DOHH2 (cell line): ENCODE data around the gene CAMTA1.

Source experiments
- H3F3A ChIP-seq: fragments of 200-600 bp; sonication (generic), shearing (Covaris generic); 2 replicates; pipeline ENCODE4 v1.6.0; 2016; ENCODE audit warnings: antibody characterized with exemption, mild to moderate bottlenecking; ENCODE audit not compliant: control insufficient read depth, insufficient read depth
- H3K27ac ChIP-seq: fragments of 200-600 bp; sonication (generic); 2 replicates; pipeline ENCODE4 v1.5.1; 2014; ENCODE audit warnings: low read depth, mild to moderate bottlenecking, low read length, moderate library complexity
- H3K27me3 ChIP-seq: fragments of 200-600 bp; sonication (generic); 2 replicates; pipeline ENCODE4 v1.6.1; 2014; ENCODE audit warnings: mild to moderate bottlenecking, low read length, mixed read lengths; ENCODE audit not compliant: control insufficient read depth
- H3K36me3 ChIP-seq: fragments of 200-600 bp; sonication (generic); 2 replicates; pipeline ENCODE4 v1.6.1; 2014; ENCODE audit warnings: mild to moderate bottlenecking, low read length, moderate library complexity, mixed read lengths; ENCODE audit not compliant: control insufficient read depth
- H3K4me1 ChIP-seq: fragments of 200-600 bp; sonication (generic); 2 replicates; pipeline ENCODE4 v1.6.1; 2014; ENCODE audit warnings: mild to moderate bottlenecking, low read length, mixed read lengths; ENCODE audit not compliant: control insufficient read depth
- H3K4me2 ChIP-seq: fragments of 200-600 bp; sonication (generic); 2 replicates; pipeline ENCODE4 v1.6.0; 2014; ENCODE audit warnings: mild to moderate bottlenecking, low read length, moderate library complexity
- H3K4me3 ChIP-seq: fragments of 200-600 bp; sonication (generic); 2 replicates; pipeline ENCODE4 v1.5.1; 2014; ENCODE audit warnings: mild to moderate bottlenecking, low read length, mixed read lengths
- H3K79me2 ChIP-seq: fragments of 200-600 bp; sonication (generic); 2 replicates; pipeline ENCODE4 v1.6.1; 2014; ENCODE audit warnings: mild to moderate bottlenecking, low read length, mixed read lengths; ENCODE audit not compliant: control insufficient read depth
- H3K9me2 ChIP-seq: fragments of 200-600 bp; sonication (generic); replicated peaks from 2 replicates; pipeline ENCODE4 v1.6.1; 2014; ENCODE audit warnings: mild to moderate bottlenecking, low read length, mixed read lengths; ENCODE audit not compliant: control insufficient read depth
- H3K9me3 ChIP-seq: fragments of 200-600 bp; sonication (generic); 2 replicates; pipeline ENCODE4 v1.6.1; 2014; ENCODE audit warnings: antibody characterized with exemption, low read length, mixed read lengths; ENCODE audit not compliant: control insufficient read depth, insufficient read depth
- H4K20me1 ChIP-seq: fragments of 200-600 bp; sonication (generic); 2 replicates; pipeline ENCODE4 v1.6.0; 2014; ENCODE audit warnings: low read depth, mild to moderate bottlenecking, antibody characterized with exemption, low read length, moderate library complexity; ENCODE audit not compliant: control insufficient read depth, insufficient read depth
- CTCF ChIP-seq: fragments of 200-600 bp; sonication (generic); IDR thresholded peaks from one replicate; pipeline ENCODE4 v1.5.1; 2014; ENCODE audit warnings: antibody characterized with exemption, mild to moderate bottlenecking, low read depth, low read length; ENCODE audit not compliant: poor library complexity, severe bottlenecking
- EZH2phosphoT487 ChIP-seq: fragments of 200-600 bp; sonication (generic); IDR thresholded peaks from 2 replicates; pipeline ENCODE4 v1.6.1; 2017; ENCODE audit warnings: borderline replicate concordance, mild to moderate bottlenecking, antibody characterized with exemption, low read length, moderate library complexity, mixed read lengths

The CAMTA1 gene

GRCh38 chr1:7262611-7263010 lies 477.4 kb downstream of the CAMTA1 start:
- no peaks in the 10 kb centered on the region for H3K9me3 ChIP-seq
- H4K20me1 ChIP-seq: no peaks in the 10 kb centered on the region
- H3K4me2 ChIP-seq: no peak overlapping the region
- H3K27me3 ChIP-seq: no peaks in the 10 kb centered on the region
- H3K9me2 ChIP-seq: no peaks in the 10 kb centered on the region
- no peaks in the 10 kb centered on the region for H3F3A ChIP-seq
- no peak overlapping the region for H3K27ac ChIP-seq
- no peaks in the 10 kb centered on the region for H3K4me1 ChIP-seq
- H3K4me3 ChIP-seq: no peak overlapping the region
- no peaks in the 10 kb centered on the region for H3K36me3 ChIP-seq
- TF ChIP-seq CTCF: no peak
- no peak for TF ChIP-seq EZH2phosphoT487
- no peaks in the 10 kb centered on the region for H3K79me2 ChIP-seq

DNA sequence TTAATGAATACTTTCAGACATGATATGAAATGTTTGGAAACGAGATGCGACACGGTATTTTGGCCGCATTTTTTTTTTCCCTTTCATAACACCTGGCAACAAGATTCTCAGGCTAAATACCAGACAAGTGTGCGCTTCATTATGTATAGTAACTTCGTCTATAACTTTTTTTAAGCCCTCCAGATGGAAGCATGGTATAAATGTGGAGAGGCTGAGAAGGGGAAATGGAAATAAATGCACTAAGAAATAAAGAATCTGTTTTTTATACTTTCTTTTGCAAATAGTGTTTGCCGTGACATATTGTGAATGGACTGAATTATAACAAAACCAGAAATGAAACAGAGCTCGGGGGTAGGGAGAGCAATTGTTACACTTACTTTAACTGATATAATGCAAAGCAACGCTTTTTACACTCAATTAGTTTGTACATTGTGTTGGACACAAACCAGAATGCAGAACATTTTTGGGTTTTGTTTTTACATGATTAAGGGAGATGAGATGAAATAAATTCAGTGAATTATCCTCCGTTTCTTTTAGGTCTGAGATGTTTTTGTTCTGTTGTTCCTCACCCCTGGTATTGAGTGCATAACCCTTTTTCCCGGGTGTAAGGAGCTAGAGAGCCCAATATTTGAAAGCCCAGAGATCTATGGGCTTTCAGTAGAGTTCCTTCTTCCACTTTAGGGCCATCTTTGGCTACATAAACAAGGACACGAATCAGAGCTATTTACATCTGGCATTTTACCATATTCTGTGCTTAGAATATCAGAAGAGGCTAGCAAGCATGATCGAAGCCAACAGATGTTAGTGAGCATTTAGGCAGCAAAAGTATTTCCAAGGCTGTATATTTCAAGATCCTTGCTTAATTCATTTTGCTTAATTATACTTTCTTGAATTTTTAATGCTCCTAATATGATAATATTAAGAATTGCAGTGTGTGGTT lies 478.0 kb downstream of the CAMTA1 start:
- Histone ChIP-seq H3K9me3 (no peaks in the 10 kb centered on the region), H3K79me2 (no peaks in the 10 kb centered on the region), H3F3A (no peaks in the 10 kb centered on the region), H3K27me3 (no peaks in the 10 kb centered on the region), H3K4me1 (no peaks in the 10 kb centered on the region), H4K20me1 (no peaks in the 10 kb centered on the region), H3K27ac (no peak overlapping the region), H3K9me2 (no peaks in the 10 kb centered on the region), H3K4me2 (no peak overlapping the region), H3K4me3 (no peak overlapping the region), H3K36me3 (no peaks in the 10 kb centered on the region)
- TF ChIP-seq CTCF (no peak), EZH2phosphoT487 (no peak)

GRCh38 chr1:7264101-7264500 lies 478.8 kb downstream of the CAMTA1 start:
- no peaks in the 10 kb centered on the region for H3K27me3 ChIP-seq
- no peaks in the 10 kb centered on the region for H3K9me2 ChIP-seq
- H3K79me2 ChIP-seq: no peaks in the 10 kb centered on the region
- H3F3A ChIP-seq: no peaks in the 10 kb centered on the region
- no peak overlapping the region for H3K4me3 ChIP-seq
- no peak overlapping the region for H3K27ac ChIP-seq
- H3K36me3 ChIP-seq: no peaks in the 10 kb centered on the region
- H3K4me2 ChIP-seq: no peak overlapping the region
- no peaks in the 10 kb centered on the region for H4K20me1 ChIP-seq
- no peaks in the 10 kb centered on the region for H3K9me3 ChIP-seq
- TF ChIP-seq EZH2phosphoT487 (no peak), CTCF (no peak)
- H3K4me1 ChIP-seq: no peaks in the 10 kb centered on the region
